ENCODE results near the gene ZNF593. TPM values are rescaled to one million over a fixed set of nuclear protein-coding genes. Genes with fewer than 3 reads are reported as not detected.

Gene ZNF593
- total RNA-seq, result 27.0 and 32.4 TPM in 2 replicates

DNA sequence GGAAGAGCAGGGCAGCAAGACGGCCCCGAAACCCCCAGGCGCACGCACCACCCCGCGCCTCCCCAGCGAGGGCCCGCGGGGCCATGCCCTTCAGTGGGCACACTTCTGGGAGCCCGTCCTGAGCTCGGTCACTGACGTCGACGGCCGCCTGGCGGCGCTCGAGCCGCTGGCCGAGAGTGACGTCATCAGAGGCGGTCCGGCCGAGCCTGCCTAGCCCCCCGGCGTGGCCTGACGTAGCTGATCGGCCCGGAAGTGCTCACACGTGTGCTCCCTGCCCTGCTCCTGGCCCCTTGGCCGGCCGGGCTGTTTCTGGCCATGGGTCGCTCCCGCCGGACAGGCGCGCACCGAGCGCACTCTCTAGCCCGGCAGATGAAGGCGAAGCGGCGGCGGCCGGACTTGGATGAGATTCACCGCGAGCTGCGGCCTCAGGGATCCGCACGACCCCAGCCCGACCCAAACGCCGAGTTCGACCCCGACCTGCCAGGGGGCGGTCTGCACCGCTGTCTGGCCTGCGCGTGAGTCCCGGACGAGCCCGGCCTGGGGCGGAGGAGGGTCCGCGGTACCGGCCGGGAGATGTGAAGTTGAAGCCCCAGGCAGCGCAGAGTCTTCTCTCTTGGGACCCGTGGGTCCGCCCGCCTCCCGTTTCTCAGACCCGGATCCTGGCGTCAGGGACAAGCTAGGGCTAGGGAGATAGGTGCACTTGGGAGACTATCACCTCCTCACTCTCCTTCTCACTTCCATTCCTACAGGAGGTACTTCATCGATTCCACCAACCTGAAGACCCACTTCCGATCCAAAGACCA is at the start of gene ZNF593:
ZNF593 (plus strand) TSS at position 240 of the 803 bp plus-strand sequence; CDS start at position 316, 76 bp downstream.

DNA sequence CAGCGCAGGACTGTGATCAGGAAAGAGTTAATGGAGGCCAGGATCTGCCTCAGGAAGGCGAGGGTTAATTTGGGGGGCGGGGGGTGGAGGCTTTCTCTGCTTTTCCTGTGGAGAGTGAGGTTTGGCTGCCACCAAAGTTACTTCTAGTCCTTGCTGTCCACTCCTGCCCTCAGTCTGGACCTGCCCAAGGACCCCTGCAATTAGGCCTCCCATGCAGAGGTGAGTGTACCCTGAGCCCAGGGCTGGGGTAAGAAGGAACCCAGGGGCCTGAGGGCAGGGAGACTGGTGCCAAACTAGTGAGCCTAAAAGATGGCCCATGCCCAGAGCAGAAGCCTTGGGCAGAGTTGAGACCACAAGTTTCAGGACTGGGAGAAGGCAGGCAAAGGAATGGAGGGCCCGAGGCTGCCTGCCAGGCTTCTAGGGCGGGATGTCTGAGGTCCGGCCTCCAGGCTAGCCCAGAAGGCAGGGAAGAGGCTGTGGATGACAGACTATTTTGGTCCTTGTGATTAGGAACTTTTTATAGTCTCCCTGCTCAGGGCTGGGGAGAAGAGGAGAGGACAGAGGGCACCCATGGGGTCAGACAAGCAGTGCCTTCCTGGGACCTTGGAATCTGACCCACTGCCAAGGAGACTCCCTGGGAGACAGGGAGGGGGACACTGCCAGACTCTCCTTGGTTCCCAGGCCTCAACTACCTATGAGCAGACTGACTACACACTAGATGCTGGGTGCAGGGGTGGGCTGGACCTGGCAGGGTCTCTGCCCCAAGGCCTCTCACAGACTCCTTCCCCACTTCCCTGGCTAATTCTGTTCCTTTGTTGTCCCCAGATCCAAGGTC is 10.6 kb upstream of the ZNF593 start, which contains the start of gene FAM110D:
FAM110D (plus strand) TSS at position 172 of the 835 bp plus-strand sequence. CDS start 2,213 bp downstream, outside the sequence.

DNA sequence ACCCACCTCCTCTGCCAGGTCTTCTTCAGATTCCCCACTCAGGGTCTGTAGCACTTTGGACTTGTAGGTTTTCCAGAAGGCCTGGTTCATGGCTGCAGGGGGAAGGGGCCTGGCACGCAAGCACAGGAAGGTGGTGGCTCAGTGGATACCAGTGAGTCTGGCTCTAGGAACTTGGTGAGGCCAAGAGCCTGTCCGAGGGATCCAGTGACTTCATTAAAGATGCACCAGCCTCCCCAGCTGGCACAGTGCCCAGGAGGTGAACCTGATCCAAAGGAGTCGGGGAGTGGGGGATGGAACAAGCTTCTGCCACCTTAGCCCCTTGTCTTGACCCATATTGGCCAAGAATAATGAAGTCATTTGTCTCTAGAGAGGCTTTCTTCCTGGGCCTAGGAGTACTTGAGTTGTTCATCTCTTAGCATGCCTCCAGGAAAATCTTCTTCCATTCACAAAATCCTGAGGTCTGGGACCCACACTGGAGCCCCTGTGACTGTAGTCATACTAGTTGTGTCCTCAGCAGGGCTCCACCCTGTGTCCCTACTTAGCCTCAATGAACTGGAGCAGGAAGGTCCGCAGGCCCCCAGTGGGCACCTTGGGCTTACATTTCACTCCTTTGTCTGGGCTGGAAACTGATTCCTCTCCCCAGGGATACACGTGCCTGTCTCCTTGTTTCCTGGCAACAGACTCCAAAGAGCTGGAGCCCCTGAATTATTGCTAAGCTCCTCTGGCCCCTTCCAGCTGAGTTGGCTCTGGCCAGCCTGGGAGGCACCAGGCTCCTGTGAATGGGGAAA is 1.1 kb upstream of the ZNF593 start, which contains the start of gene C1orf232:
C1orf232 (minus strand) TSS at position 554 of the 788 bp plus-strand sequence; CDS start at position 90, 464 bp downstream.

DNA sequence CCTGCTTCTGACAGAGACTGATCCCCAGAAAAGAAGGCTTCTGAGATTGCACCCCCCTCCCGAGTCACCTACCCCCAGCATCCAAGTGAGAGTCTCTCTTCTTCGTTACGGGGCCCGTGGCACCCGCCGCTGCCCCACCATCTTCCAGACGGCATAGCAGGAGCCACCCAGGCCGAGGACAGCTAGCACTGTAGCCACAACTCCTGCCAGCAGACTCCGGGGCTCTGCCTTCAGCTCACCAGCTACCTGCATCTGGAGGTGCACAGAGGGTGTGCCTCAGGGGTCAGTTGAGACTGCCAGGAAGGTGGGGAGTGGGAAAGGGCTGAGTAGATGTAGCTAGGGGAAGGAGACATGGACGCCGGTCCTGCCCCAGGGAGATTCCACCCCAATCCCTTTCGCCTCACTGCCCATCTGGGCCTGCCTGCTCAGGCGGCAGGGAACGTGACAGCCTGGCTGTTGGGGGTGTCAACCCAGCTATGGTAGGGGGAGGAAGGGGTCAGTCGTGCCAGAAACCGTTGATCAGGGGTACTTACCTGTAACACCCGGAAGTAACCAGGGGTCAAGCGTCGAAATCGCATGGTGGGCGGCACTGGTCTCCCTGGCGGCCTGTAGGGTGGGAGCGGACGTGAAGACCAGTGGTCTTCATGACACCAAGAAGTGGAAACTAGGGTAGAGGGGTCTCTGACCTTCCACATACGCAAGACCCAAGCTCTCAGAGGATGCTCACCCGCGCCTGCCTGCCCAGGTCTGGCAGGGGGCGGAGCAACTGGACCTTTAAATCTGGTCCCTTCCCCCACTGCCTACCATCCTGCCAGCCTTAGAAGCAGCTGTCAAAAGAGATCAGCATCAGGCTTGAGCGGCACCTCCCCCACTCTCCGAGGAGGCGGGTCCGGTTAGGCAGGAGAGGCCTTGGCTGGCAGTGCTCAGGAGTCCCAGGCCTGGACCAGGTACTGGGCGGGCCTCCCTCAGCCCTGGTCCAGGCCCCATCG is 1.7 kb downstream of the ZNF593 start, which contains the start of gene ZNF593OS:
ZNF593OS (minus strand) TSS at position 749 of the 989 bp plus-strand sequence; CDS start at position 578, 171 bp downstream.

DNA sequence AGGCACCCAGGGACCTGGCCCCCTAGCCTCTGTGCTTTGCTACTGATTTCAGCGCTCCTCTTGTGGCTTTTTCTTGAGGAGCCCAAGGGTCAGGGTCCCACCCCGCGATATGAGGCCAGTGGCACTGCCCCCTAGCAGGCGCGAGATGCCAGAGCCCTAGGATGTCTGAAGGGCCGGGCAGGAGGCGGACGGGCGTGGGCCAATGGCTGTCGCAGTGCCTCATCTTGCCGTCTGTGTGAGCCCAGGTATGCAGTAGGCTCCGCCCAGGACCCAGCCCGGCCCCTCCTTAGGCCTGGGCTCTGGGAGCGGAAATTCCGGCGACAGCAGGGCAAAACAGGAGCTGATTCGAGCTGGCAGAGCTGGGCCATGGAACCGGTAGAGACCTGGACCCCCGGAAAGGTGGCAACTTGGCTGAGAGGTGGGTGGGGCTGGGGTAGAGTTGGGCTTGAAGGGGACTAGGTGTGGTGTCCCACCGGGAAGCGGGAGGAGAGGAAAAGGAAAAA is 7.5 kb downstream of the ZNF593 start, which contains the start of gene CNKSR1:
CNKSR1 (plus strand) TSS at position 310 of the 503 bp plus-strand sequence; CDS start at position 367, 57 bp downstream.

DNA sequence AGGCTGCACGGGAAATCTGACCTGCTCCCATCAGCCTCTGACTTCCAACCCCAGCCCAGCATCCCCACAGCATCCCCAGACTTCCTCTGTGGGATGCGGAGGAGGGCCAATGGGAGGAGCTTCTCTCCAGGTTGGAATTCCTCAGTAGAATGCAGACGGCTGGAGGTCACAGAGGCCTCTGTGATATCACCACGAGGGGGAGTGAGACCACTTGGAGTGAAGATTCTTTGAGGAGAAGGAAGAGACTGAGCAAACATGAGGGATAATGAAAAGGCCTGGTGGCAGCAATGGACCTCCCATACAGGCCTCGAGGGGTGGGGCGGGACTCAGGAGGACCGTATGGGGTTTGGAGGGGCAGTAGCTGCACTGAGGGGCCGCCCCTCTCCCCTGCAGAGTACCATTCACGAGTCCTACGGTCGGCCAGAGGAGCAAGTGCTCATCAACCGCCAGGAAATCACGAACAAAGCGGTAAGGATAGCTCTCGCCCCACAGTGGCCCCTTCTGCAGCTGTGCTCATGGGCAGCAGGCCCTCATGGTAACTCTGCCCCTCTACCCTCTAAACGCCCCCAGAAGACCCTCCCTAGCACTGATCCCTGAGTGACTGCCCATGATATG is 20.8 kb downstream of the ZNF593 start, which contains the start of gene CATSPER4:
CATSPER4 (plus strand) TSS at position 230 of the 615 bp plus-strand sequence; CDS start at position 256, 26 bp downstream.

Other genes with a start within 250 kb of the ZNF593 start
- gene PAFAH2, start 171.8 kb upstream of the ZNF593 start, total RNA-seq, result 5.5 and 5.8 TPM in 2 replicates
- gene EXTL1, start 148.1 kb upstream of the ZNF593 start, total RNA-seq, result 0.09 and 0.14 TPM in 2 replicates
- gene SLC30A2, start 123.8 kb upstream of the ZNF593 start, total RNA-seq, result not detected in 2 replicates
- gene TRIM63, start 102.3 kb upstream of the ZNF593 start, total RNA-seq, result 0.74 TPM in 1 of 2 replicates, not detected in the other
- 3.1 and 4.3 TPM in 2 replicates for gene PDIK1L, start 58.1 kb upstream of the ZNF593 start, total RNA-seq
- gene FAM110D, start 10.8 kb upstream of the ZNF593 start, total RNA-seq, result not detected in 2 replicates
- gene C1orf232, start 945 bp upstream of the ZNF593 start, total RNA-seq, result not detected in 2 replicates
- not detected in 2 replicates for gene ZNF593OS, start 1.9 kb downstream of the ZNF593 start, total RNA-seq
- gene CNKSR1, start 7.6 kb downstream of the ZNF593 start, total RNA-seq, result 0.14 TPM in 1 of 2 replicates, not detected in the other
- gene CATSPER4, start 20.7 kb downstream of the ZNF593 start, total RNA-seq, result not detected in 2 replicates
- gene CEP85, start 64.3 kb downstream of the ZNF593 start, total RNA-seq, result 3.3 and 3.7 TPM in 2 replicates
- 30.7 and 32.1 TPM in 2 replicates for gene SH3BGRL3, start 110.2 kb downstream of the ZNF593 start, total RNA-seq
- 2.7 and 3.5 TPM in 2 replicates for gene UBXN11, start 136.7 kb downstream of the ZNF593 start, total RNA-seq
- gene CD52, start 148.1 kb downstream of the ZNF593 start, total RNA-seq, result not detected in 2 replicates
- gene CRYBG2, start 184.2 kb downstream of the ZNF593 start, total RNA-seq, result under 0.01 TPM in 1 of 2 replicates, not detected in the other
- not detected in 2 replicates for gene ZNF683, start 202.8 kb downstream of the ZNF593 start, total RNA-seq
- not detected in 2 replicates for gene LIN28A, start 240.9 kb downstream of the ZNF593 start, total RNA-seq

Data from smooth muscle cell of bladder (primary cell).